Measurements from ENCODE around the gene VCL.

Gene VCL

GRCh38 chr10:74111799-74112198 is 113.9 kb downstream of the VCL start:
- Histone ChIP-seq H2BK15ac (replicated peaks; ENCODE audit: low read depth) (no peak overlapping the region), H3K23ac (ENCODE audit: low read length) (no peak overlapping the region), H3K4me1 (ENCODE audit: control insufficient read depth, low read depth, low read length) (no peaks in the 10 kb centered on the region), H4K8ac (ENCODE audit: low read depth, low read length) (no peak overlapping the region), H3K79me1 (ENCODE audit: low read length) (peaks cover 12% of the 10 kb centered on the region), H3K27ac (ENCODE audit: low read depth, low read length) (no peak overlapping the region), H3K9ac (ENCODE audit: low read length) (no peak overlapping the region), H3K4me3 (ENCODE audit: low read length) (no peak overlapping the region), H3K4ac (ENCODE audit: low read depth, low read length) (no peak overlapping the region), H4K5ac (ENCODE audit: low read length) (no peak overlapping the region), H3K56ac (ENCODE audit: low read length) (no peak overlapping the region), H2BK5ac (ENCODE audit: low read length) (no peak overlapping the region), H2AK5ac (ENCODE audit: low read length) (no peak overlapping the region), H3K27me3 (ENCODE audit: insufficient read depth, low read length, poor library complexity) (no peaks in the 10 kb centered on the region), H3K4me2 (ENCODE audit: low read length) (no peak overlapping the region), H3K36me3 (ENCODE audit: control insufficient read depth, insufficient read depth, low read length) (peaks cover 29% of the 10 kb centered on the region), H3K18ac (ENCODE audit: low read length) (no peak overlapping the region), H2BK120ac (ENCODE audit: low read depth, low read length) (no peak overlapping the region), H3K79me2 (ENCODE audit: control insufficient read depth, insufficient read depth, low read length) (peaks cover 2% of the 10 kb centered on the region)
- no CpG with 5 or more reads among the region's 14 CpGs for WGBS (ENCODE audit: extremely low coverage, insufficient coverage, low lambda C conversion rate)
- no peak for DNase-seq

- peaks cover 31% of the 10 kb centered on the region for H3K36me3 ChIP-seq (ENCODE audit: control insufficient read depth, insufficient read depth, low read length)
- no peak overlapping the region for H3K27ac ChIP-seq (ENCODE audit: low read depth, low read length)
Measured at GRCh38 chr10:74113546-74113945, 115.6 kb downstream of the VCL start.

GRCh38 chr10:74114041-74114448 is 116.1 kb downstream of the VCL start:
- Histone ChIP-seq H2AK5ac (ENCODE audit: low read length) (no peak overlapping the region), H3K4me2 (ENCODE audit: low read length) (no peak overlapping the region)

More at GRCh38 chr10:74113546-74113945, 115.6 kb downstream of the VCL start:
- H2BK15ac ChIP-seq (replicated peaks; ENCODE audit: low read depth) = no peak overlapping the region
- no peak overlapping the region for H3K9ac ChIP-seq (ENCODE audit: low read length)
- no peak overlapping the region for H4K8ac ChIP-seq (ENCODE audit: low read depth, low read length)
- no peak overlapping the region for H2BK5ac ChIP-seq (ENCODE audit: low read length)
- no peak overlapping the region for H2AK5ac ChIP-seq (ENCODE audit: low read length)
- no peaks in the 10 kb centered on the region for H3K4me1 ChIP-seq (ENCODE audit: control insufficient read depth, low read depth, low read length)
- no peak overlapping the region for H3K4me2 ChIP-seq (ENCODE audit: low read length)
- H3K23ac ChIP-seq (ENCODE audit: low read length) = no peak overlapping the region
- H3K79me2 ChIP-seq (ENCODE audit: control insufficient read depth, insufficient read depth, low read length) = peaks cover 2% of the 10 kb centered on the region
- DNase-seq = no peak
- H3K4ac ChIP-seq (ENCODE audit: low read depth, low read length) = no peak overlapping the region
- no peak overlapping the region for H3K56ac ChIP-seq (ENCODE audit: low read length)
- no peaks in the 10 kb centered on the region for H3K27me3 ChIP-seq (ENCODE audit: insufficient read depth, low read length, poor library complexity)
- H4K5ac ChIP-seq (ENCODE audit: low read length) = no peak overlapping the region
- no peak overlapping the region for H3K4me3 ChIP-seq (ENCODE audit: low read length)
- H2BK120ac ChIP-seq (ENCODE audit: low read depth, low read length) = no peak overlapping the region
- no CpG with 5 or more reads among the region's 1 CpG for WGBS (ENCODE audit: extremely low coverage, insufficient coverage, low lambda C conversion rate)
- H3K79me1 ChIP-seq (ENCODE audit: low read length) = peaks cover 10% of the 10 kb centered on the region
- H3K18ac ChIP-seq (ENCODE audit: low read length) = no peak overlapping the region

GRCh38 chr10:74117738-74118137 is 119.8 kb downstream of the VCL start:
- no peak overlapping the region for H3K27ac ChIP-seq (ENCODE audit: low read depth, low read length)

More at GRCh38 chr10:74114041-74114448, 116.1 kb downstream of the VCL start:
- Histone ChIP-seq H3K56ac (ENCODE audit: low read length) (no peak overlapping the region), H2BK5ac (ENCODE audit: low read length) (no peak overlapping the region), H3K4me3 (ENCODE audit: low read length) (no peak overlapping the region), H2BK120ac (ENCODE audit: low read depth, low read length) (no peak overlapping the region), H3K36me3 (ENCODE audit: control insufficient read depth, insufficient read depth, low read length) (peaks cover 29% of the 10 kb centered on the region), H3K9ac (ENCODE audit: low read length) (no peak overlapping the region), H3K27me3 (ENCODE audit: insufficient read depth, low read length, poor library complexity) (no peaks in the 10 kb centered on the region), H3K4me1 (ENCODE audit: control insufficient read depth, low read depth, low read length) (no peaks in the 10 kb centered on the region), H3K4ac (ENCODE audit: low read depth, low read length) (no peak overlapping the region), H3K18ac (ENCODE audit: low read length) (no peak overlapping the region), H3K23ac (ENCODE audit: low read length) (no peak overlapping the region), H3K79me1 (ENCODE audit: low read length) (peaks cover 8% of the 10 kb centered on the region), H4K5ac (ENCODE audit: low read length) (no peak overlapping the region), H3K79me2 (ENCODE audit: control insufficient read depth, insufficient read depth, low read length) (no peaks in the 10 kb centered on the region), H3K27ac (ENCODE audit: low read depth, low read length) (no peak overlapping the region), H4K8ac (ENCODE audit: low read depth, low read length) (no peak overlapping the region), H2BK15ac (replicated peaks; ENCODE audit: low read depth) (no peak overlapping the region)
- 100% methylated on average over 1 of the region's 12 CpGs for WGBS (ENCODE audit: extremely low coverage, insufficient coverage, low lambda C conversion rate)
- DNase-seq = no peak

GRCh38 chr10:74118804-74119203 is 120.9 kb downstream of the VCL start:
- H3K36me3 ChIP-seq (ENCODE audit: control insufficient read depth, insufficient read depth, low read length) = peaks cover 17% of the 10 kb centered on the region
- H4K8ac ChIP-seq (ENCODE audit: low read depth, low read length) = no peak overlapping the region
- no peak overlapping the region for H2BK120ac ChIP-seq (ENCODE audit: low read depth, low read length)
- H3K27me3 ChIP-seq (ENCODE audit: insufficient read depth, low read length, poor library complexity) = no peaks in the 10 kb centered on the region
- no peaks in the 10 kb centered on the region for H3K4me1 ChIP-seq (ENCODE audit: control insufficient read depth, low read depth, low read length)
- H4K5ac ChIP-seq (ENCODE audit: low read length) = no peak overlapping the region
- no peak overlapping the region for H3K23ac ChIP-seq (ENCODE audit: low read length)
- no peak overlapping the region for H3K4ac ChIP-seq (ENCODE audit: low read depth, low read length)
- H3K9ac ChIP-seq (ENCODE audit: low read length) = no peak overlapping the region
- no peak overlapping the region for H3K4me3 ChIP-seq (ENCODE audit: low read length)
- H3K56ac ChIP-seq (ENCODE audit: low read length) = no peak overlapping the region
- no peak for DNase-seq
- WGBS (ENCODE audit: extremely low coverage, insufficient coverage, low lambda C conversion rate) = no CpG with 5 or more reads among the region's 3 CpGs
- H2BK15ac ChIP-seq (replicated peaks; ENCODE audit: low read depth) = no peak overlapping the region
- H2BK5ac ChIP-seq (ENCODE audit: low read length) = no peak overlapping the region
- H3K79me1 ChIP-seq (ENCODE audit: low read length) = peaks cover 1% of the 10 kb centered on the region
- H3K79me2 ChIP-seq (ENCODE audit: control insufficient read depth, insufficient read depth, low read length) = no peaks in the 10 kb centered on the region
- no peak overlapping the region for H3K4me2 ChIP-seq (ENCODE audit: low read length)
- H3K18ac ChIP-seq (ENCODE audit: low read length) = no peak overlapping the region
- no peak overlapping the region for H3K27ac ChIP-seq (ENCODE audit: low read depth, low read length)
- no peak overlapping the region for H2AK5ac ChIP-seq (ENCODE audit: low read length)

More at GRCh38 chr10:74117738-74118137, 119.8 kb downstream of the VCL start:
- Histone ChIP-seq H3K56ac (ENCODE audit: low read length) (no peak overlapping the region), H3K36me3 (ENCODE audit: control insufficient read depth, insufficient read depth, low read length) (peaks cover 18% of the 10 kb centered on the region), H2BK120ac (ENCODE audit: low read depth, low read length) (no peak overlapping the region), H3K4ac (ENCODE audit: low read depth, low read length) (no peak overlapping the region), H3K4me1 (ENCODE audit: control insufficient read depth, low read depth, low read length) (no peaks in the 10 kb centered on the region), H3K23ac (ENCODE audit: low read length) (no peak overlapping the region), H4K5ac (ENCODE audit: low read length) (no peak overlapping the region), H3K4me3 (ENCODE audit: low read length) (no peak overlapping the region), H2BK5ac (ENCODE audit: low read length) (no peak overlapping the region), H3K79me2 (ENCODE audit: control insufficient read depth, insufficient read depth, low read length) (no peaks in the 10 kb centered on the region), H3K79me1 (ENCODE audit: low read length) (peaks cover 3% of the 10 kb centered on the region), H3K27me3 (ENCODE audit: insufficient read depth, low read length, poor library complexity) (no peaks in the 10 kb centered on the region), H3K4me2 (ENCODE audit: low read length) (no peak overlapping the region), H3K9ac (ENCODE audit: low read length) (no peak overlapping the region), H4K8ac (ENCODE audit: low read depth, low read length) (no peak overlapping the region), H3K18ac (ENCODE audit: low read length) (no peak overlapping the region), H2AK5ac (ENCODE audit: low read length) (no peak overlapping the region), H2BK15ac (replicated peaks; ENCODE audit: low read depth) (no peak overlapping the region)
- no CpG with 5 or more reads among the region's 4 CpGs for WGBS (ENCODE audit: extremely low coverage, insufficient coverage, low lambda C conversion rate)
- no peak for DNase-seq

GRCh38 chr10:74120911-74121310 is 123.0 kb downstream of the VCL start:
- no peak overlapping the region for H3K56ac ChIP-seq (ENCODE audit: low read length)
- no peak overlapping the region for H2AK5ac ChIP-seq (ENCODE audit: low read length)
- no peak overlapping the region for H4K5ac ChIP-seq (ENCODE audit: low read length)
- no peak overlapping the region for H2BK120ac ChIP-seq (ENCODE audit: low read depth, low read length)
- H3K4me3 ChIP-seq (ENCODE audit: low read length) = no peak overlapping the region
- DNase-seq = no peak
- no peak overlapping the region for H3K18ac ChIP-seq (ENCODE audit: low read length)
- no peaks in the 10 kb centered on the region for H3K27me3 ChIP-seq (ENCODE audit: insufficient read depth, low read length, poor library complexity)
- WGBS (ENCODE audit: extremely low coverage, insufficient coverage, low lambda C conversion rate) = no CpG with 5 or more reads among the region's 1 CpG
- H3K27ac ChIP-seq (ENCODE audit: low read depth, low read length) = no peak overlapping the region
- peaks cover 10% of the 10 kb centered on the region for H3K36me3 ChIP-seq (ENCODE audit: control insufficient read depth, insufficient read depth, low read length)
- no peak overlapping the region for H3K9ac ChIP-seq (ENCODE audit: low read length)
- no peak overlapping the region for H3K4ac ChIP-seq (ENCODE audit: low read depth, low read length)
- H3K4me2 ChIP-seq (ENCODE audit: low read length) = no peak overlapping the region
- H3K23ac ChIP-seq (ENCODE audit: low read length) = no peak overlapping the region
- H2BK15ac ChIP-seq (replicated peaks; ENCODE audit: low read depth) = no peak overlapping the region
- no peaks in the 10 kb centered on the region for H3K79me2 ChIP-seq (ENCODE audit: control insufficient read depth, insufficient read depth, low read length)
- H2BK5ac ChIP-seq (ENCODE audit: low read length) = no peak overlapping the region
- no peaks in the 10 kb centered on the region for H3K4me1 ChIP-seq (ENCODE audit: control insufficient read depth, low read depth, low read length)
- no peaks in the 10 kb centered on the region for H3K79me1 ChIP-seq (ENCODE audit: low read length)
- H4K8ac ChIP-seq (ENCODE audit: low read depth, low read length) = no peak overlapping the region

Data from mesendoderm (in vitro differentiated cells).